ENCODE data around the gene CCDC15. TPM values are rescaled to one million over a fixed set of nuclear protein-coding genes. Genes with fewer than 3 reads are reported as not detected.
A peak's percentile ranks its signal among the peaks of the same experiment; 100 is the strongest.

The CCDC15 gene, protein sequence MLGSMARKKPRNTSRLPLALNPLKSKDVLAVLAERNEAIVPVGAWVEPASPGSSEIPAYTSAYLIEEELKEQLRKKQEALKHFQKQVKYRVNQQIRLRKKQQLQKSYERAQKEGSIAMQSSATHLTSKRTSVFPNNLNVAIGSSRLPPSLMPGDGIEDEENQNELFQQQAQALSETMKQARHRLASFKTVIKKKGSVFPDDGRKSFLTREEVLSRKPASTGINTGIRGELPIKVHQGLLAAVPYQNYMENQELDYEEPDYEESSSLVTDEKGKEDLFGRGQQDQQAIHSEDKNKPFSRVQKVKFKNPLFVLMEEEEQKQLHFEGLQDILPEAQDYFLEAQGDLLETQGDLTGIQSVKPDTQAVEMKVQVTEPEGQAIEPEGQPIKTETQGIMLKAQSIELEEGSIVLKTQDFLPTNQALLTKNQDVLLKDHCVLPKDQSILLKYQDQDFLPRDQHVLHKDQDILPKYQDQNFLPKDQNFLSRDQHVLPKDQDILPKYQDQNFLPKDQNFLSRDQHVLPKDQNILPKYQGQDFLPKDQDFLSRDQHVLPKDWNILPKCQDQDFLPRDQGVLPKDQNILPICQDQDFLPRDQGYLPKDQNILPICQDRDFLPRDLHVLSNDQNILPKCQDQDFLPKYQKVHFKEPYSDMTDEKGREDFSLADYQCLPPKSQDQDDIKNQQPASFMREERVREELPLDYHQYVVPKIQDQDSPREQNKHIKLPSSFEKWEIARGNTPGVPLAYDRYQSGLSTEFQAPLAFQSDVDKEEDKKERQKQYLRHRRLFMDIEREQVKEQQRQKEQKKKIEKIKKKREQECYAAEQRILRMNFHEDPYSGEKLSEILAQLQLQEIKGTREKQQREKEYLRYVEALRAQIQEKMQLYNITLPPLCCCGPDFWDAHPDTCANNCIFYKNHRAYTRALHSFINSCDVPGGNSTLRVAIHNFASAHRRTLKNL
- 2.3 and 2.6 TPM in 2 replicates for total RNA-seq

DNA sequence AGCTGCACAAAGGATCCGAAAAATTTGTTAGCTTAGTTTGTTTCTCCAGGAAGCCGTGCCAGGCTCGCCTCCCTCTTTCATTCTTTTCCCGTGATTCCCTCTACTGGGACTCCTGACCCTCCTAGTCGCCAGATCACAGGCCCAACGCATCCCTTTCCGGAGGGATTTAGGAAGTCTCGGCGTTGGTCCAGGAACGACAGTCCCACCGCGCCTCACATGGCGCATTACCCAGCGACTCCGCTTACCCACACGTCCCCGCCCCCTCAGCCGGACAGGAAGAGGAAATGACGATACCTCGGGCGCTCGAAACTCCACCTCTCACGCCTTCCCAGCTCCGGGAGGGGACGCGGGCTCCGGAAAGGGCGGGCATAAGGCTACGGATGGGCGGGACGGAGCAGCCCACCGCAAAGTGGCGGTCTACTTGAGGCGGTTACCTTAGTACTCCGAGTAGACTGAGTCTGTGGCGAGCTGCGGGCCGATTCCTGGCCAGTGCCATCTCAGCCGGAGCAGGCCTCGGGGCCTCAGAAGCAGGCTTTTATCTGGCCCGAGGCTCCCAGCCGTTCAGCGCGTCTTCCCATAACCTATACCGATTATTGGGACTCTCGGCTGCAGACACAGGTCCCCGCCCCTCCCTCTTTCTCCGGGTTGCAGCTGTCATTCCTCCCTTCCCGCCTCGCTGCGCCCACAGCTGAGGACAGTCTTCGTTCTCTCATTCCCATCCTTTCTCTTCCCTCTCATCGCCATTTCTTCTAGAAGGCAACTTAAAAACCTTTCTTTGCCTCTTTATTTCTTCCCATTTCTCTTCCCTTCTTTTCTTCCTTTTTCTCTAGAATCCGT, at the start of gene CCDC15:
Gene CCDC15, plus strand, starts transcription at position 450 of the 837 bp plus-strand sequence. CDS start 531 bp downstream, outside the sequence.
- DNase-seq (ENCODE audit: low read depth in 2 of 2): peak; percentile 96 to 98

DNA sequence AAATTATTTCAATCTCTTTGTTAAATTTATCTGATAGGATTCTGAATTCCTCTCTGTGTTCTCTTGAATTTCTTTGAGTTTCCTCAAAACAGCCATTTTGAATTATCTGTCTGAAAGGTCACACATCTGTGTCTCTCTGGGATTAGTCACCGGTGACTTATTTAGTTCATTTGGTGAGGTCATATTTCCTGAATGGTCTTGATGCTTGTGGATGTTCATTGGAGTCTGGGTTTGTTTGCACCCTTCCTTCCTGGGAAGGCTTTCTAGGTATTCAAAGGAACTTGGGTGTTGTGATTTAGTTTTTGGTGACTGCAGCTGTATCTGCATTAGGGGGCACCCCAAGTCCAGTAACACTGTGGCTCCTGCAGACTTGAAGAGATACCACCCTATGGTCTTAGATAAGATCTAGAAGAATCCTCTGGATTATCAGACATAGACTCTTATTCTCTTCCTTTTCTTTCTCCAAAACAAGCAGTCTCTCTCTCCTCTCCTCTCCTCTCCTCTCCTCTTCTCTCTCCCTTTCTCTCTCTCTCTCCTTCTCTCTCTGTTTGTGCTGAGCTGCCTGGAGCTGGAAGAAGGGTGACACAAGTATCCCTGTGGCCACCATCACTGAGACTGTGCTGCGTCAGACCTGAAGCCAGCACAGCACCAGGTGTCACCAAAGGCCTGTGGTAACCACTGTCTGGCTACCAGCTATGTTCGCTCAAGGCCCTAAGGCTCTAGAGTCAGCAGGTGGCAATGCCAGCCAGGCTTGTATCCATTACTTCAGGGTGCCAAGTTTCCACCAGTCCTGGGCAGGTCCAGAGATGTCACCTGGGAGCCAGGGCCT, 38.2 kb upstream of the CCDC15 start:
- peak in 1 of 2 donors; percentile 76 for DNase-seq (ENCODE audit: low read depth in 2 of 2)

DNA sequence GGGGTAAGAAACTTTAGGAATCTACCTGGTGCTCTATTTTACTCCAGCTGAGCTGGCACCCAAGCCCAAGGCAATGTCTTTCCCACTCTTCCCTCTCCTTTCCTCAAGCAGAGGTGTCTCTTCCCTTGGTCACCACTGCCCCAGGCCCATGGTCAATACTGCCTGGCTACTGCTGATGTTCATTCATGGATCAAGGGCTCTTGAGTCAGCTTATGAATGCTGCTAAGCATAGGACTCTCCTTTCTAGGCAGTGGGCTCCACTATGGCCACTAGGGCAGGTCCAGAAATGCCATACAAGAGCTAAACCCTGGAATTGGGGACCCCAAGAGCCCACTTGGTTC, 37.7 kb upstream of the CCDC15 start:
- no peak for DNase-seq (ENCODE audit: low read depth in 2 of 2)

DNA sequence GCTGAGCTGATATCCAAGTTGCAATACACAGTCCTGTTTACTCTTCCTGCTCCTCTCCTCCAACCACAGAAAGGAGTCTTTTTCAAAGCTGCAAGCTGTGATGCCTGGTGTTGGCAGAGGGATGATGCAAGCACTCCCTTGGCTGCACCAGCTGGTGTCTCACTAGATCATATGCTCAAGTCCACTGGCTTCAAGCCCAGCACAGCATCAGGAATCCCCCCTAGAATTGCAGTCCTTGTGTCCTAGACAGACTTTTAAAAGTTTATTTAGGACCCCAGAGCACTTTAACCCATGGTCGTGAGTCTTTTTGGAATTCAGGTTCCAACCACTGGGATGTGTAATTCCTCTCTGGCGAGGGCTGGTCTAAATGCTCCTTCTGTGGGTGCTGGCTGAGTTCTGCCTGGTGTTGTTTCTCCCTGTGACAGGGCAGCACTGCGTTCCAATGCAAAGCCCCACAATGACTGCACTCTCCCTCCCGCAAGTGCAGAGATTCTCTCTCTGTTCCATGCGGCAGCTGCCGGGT, 36.8 kb upstream of the CCDC15 start:
- DNase-seq (ENCODE audit: low read depth in 2 of 2): no peak

DNA sequence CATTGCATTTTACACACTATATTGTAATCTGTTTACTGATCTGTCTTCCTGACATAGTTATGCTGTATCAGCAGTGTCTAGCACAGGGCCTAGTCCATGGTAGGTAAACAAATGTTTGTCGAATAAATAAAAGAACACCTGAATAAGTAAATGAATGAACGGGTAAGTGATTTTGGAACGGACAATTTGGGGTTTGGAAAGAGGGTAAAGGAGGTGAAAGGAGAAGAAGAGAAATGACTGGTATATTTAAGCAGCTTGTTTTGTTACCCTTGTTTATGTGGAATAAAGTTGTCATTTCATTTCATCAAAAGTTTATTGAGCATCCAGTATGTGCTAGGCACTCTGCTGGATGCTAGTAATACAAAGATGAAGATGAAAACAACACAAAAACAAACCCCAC, 35.1 kb upstream of the CCDC15 start, which contains the start of gene HEPN1:
Gene HEPN1, plus strand, starts transcription at position 301 of the 400 bp plus-strand sequence.
- DNase-seq (ENCODE audit: low read depth in 2 of 2): no peak

DNA sequence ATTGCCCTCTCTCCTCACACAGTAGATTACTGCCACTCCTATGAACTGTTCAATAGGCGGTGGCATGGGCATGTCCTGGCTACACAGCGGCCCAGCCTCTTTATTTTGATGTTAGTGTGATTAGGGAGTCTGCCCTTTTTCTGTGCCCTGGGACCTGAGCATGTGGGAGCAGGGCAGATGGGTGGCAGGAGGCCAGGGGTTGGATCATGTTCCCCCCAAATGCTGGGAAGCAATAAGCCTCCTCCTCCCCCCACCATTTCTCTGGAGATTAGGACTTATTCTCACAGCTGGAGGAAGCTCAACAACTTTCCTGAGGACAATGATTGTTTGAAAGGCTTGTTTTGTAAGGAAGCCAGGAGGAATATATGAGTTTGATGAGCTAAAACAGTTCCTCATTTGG, 34.1 kb upstream of the CCDC15 start:
- DNase-seq (ENCODE audit: low read depth in 2 of 2): no peak

DNA sequence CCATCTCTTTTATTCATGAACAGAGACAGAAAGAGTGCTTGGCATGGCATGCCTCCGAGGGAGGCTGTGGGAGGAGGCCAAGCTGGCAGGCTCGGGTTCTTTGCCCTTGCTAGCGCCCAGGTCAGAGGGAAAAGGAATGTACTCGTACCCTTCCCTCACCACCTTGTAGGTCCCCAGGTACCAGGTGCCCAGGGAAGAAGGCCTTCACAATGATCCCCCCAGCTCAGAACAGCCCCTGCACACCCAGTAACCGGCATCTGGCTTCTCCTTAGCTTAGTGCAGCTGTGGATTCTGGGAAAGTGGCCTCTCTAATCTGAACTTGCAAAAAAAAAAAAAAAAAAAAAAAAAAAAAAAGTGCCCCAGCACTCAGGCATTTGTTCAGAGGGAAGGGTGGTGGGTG, 33.6 kb upstream of the CCDC15 start:
- no peak for DNase-seq (ENCODE audit: low read depth in 2 of 2)

DNA sequence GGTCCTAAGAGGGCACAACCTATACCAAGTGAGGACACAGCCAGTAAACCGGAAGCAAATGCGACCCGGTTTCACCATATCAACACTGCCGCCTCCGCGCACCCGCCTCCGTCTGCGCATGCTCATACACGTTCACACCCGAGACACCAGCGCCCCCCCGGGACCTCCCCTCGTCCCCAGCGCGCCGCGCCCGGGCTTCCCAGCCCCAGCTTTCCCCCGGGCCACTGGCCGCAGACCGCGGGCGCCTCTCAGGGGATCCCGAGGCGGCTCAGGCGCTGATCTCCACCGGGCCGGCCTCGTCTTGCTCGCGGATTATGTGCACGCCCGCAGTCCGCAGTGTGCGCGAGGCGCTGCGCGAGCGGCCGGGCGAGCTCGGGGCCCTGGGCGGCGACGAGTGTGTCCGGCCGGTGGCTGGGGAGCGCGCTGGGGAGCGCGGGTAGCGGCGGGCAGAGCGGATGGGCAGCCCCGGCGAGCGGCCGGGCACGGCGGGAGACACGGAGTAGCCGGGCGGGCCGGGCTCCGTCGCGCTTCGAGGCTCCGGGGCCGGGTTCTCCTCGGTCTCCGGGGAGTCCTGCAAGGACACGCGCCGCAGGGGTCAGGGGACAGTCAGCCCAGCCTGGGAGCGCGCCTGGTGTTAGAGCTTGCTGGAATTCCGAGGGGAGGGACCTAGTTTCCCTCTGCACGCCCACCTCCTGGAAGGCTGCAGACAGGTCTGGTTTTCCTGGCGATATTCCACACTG, 33.0 kb upstream of the CCDC15 start:
- DNase-seq (ENCODE audit: low read depth in 2 of 2): peak; percentile 84

DNA sequence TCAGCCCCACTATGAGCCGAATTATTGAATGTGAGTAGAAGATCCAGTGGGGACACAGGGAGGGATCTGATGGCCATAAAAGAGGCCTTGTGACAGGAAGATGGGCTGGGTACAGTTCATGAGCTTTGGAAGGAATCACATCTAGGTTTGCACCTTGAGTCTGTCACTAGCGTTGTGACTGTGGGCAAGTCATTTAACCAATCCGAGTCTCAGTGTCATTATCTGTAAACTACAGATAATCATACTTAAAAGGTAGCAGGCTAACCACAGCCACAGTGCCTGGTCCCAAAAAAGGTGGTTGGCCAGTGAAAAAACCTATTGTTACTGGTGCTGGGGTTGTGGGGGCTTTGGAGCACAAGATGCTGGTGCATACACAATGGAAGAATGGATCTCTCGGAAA, 31.2 kb upstream of the CCDC15 start:
- no peak for DNase-seq (ENCODE audit: low read depth in 2 of 2)

DNA sequence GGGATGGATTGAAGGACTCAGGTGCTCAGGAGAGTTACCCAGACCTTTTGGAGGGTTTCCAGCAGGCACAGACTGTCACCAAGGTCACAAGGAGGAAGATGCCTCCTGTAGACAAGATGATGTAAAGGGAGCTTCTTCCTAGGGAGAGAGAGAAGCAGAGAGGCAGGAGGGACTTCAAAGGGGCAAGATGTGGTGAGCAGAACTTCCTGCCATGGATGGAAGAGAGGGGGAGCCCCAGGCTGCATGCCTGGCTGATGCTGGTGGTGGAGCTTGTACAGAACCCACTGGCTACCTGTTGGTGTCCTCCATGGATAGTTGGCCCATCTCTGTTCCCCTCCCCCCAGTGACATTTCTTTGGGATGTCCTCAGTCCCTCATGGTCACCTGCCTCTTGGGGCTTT, 30.7 kb upstream of the CCDC15 start:
- no peak for DNase-seq (ENCODE audit: low read depth in 2 of 2)

DNA sequence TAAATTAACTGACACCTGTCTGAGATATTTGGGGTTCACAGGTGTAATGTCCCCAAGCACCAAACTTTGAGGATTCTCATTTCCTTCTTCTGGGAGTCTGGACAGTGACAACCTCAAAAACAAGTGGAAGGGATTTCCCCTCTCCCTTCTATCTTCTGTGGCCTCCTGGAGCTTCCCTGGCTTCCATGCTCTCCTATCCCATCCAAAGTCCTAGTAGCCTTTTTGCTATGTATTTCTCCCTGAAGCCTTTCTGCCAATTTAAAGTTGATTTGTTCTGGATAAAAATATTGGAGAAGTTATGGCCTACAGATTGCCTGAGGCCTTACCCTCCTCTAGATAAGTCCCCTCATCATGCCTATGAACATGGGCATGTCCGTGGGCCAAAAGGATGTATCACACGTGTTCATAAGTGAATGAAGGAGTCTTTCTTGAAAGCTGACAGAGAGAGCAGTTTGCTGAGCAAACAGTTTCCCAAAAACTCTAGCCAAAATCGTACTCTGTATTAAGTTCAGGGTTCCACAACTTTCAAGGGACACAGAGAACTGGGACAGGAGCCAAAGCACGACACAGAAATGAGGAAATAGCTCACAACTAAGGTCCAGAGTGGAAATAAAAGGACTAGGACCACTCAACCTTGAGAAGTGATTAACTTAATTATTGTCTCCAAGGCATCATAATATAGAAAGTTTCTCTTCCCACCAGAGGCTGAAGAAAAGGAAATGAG, 24.9 kb upstream of the CCDC15 start:
- no peak for DNase-seq (ENCODE audit: low read depth in 2 of 2)

DNA sequence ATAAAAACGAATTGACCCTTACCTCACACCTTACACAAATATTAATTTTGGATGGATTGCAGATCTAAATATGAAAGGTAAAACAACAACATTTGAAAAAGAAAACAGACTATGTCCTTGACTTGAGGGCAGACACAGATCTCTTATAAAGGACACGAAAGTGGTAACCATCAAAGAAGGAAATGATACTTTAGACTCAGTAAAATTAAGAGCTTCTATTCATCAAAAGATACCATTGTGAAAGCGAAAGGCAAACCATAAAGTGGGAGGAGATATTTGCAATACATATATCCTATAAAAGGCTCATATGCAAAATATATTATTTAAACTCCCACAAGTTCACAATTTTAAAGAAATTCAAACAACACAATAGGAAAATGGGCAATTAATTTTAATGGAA, 23.2 kb upstream of the CCDC15 start:
- DNase-seq (ENCODE audit: low read depth in 2 of 2): no peak

DNA sequence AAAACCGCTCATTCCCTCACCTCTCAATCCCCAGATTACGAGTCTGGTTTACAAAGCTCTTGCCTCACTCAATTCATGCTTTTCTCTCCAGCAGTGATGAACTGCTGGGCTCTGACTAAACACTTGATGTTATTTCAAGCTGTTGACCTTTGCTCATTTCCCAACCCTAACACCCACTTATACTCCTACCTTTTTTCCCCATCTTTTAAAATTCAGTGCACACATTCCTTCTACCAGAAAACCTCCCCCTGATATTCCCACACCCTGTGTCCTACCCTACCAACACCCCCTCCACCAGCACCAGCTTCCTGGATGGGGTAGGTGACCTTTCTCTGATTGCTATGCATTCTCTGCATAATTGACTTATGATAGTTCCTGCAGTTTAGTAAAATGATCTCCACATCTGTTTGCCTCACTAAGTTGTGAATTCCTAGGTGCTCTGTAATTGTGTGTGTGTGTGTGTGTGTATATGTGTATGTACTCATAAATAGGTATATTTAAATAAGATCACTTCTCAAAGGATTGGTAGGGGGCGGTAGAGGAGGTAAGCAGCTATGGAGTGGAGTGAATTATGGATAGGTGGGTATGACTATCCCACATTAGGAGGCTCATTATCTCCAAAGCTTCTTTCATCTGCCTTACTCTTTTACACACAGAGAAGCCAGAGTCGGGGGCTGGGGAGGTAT, 19.0 kb upstream of the CCDC15 start:
- peak; percentile 39 to 58 for DNase-seq (ENCODE audit: low read depth in 2 of 2)

DNA sequence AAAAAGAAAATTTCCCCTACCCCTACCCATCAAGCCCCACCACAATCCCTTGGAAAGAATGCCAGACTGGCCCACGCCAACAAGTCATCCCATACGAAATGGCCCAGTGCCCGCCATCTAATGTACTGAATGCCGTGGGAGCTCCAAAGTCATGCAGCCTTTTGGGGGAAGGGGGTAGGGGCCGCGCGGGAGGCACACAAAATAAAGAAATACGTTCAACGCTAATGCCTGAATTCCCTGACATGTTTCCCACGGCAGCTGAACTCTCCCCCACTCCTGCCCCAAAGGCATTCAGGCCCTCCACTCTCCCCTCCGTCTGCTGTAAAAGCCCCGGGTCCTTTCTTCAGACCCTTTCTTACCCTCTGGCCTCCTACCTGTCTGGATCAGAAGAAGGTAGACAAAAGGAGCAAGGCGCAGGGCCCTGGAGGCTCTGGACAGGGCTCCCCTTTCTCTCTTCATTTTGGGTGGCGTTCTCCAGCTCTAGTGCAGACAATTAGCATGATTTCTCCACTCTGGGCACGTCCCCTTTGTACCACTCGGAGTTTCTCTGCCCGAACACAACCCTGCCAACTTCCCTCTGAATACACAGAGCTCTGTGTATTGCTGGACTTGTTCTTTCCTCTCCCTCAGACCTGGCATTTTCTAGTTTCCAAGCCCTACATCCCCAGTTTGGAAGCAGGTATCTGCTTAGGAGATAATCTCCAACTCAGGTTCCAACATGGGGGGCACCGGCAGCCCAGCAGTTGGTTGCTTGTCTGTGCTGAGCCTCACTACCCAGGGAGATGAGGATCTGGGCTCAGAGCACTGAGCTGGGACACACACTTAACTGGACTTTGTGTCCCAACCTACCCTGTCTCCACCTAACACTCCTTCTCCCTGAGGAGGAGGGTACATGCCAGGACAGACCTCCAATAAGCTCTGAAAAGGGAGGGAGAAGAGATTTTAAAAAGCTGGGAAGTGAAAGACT, 18.2 kb upstream of the CCDC15 start, which contains the start of gene HEPACAM:
Gene HEPACAM, minus strand, starts transcription at position 500 of the 967 bp plus-strand sequence. Its CDS starts 41 bp downstream, at position 459.
- no peak for DNase-seq (ENCODE audit: low read depth in 2 of 2)

DNA sequence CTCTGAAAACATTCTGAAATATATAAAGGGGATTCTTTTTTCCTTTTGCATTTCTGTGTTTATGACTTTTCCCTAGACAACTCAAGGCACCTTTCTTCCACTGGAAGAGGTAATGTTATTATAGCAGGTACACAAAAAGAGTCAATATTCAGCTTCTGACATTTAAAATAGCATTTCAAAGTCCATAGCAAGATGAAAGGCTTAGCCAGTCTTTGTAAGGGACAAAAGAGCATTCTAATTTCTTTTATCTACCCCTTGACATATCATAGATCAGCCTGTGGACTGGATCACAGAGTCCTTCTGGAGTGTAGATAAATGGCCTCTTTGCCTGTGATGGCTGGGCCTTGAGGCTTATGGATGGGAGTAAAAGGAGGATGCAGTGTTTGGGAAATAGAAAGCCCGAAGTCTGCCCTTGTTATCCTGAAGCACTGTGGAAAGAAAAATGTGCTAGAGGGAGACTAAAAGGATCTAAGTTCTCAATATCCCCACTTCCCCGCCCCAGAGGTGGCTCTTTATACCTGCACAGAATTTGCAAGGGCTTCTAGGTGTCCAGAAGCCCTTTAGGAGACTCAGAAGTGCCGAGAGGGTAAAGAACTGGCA, 16.6 kb upstream of the CCDC15 start:
- no peak for DNase-seq (ENCODE audit: low read depth in 2 of 2)

DNA sequence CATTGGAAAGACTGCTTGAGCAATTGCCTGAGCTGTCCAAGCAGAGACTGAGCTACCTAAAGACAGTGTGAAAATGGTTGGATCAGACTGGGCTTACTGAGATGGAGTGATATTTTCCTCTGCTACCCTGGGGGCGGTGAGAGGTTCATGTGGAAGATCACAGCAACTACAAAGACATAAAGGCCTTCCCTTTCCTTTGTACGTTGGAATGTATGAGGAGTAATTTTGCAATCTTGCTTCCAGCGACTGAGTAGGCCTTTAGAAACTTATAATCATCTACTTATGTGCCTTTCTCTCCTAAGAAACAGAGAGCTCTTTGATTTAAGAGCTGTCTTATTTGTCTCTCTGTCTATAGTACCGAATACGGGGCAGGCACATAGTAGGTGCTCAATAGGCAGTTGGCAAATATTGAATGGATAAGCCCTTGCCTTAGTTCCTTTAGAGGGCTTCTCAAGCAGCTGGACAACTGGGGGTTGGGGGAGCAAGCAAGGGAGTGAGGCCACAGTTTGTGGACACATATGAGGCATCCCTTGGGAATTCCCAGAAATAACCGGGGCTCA, 15.7 kb upstream of the CCDC15 start:
- DNase-seq (ENCODE audit: low read depth in 2 of 2): no peak
